H9 (cell line): ENCODE results near the gene INPP5A. TPM values are rescaled to one million over a fixed set of nuclear protein-coding genes. Genes with fewer than 3 reads are reported as not detected.
A peak's percentile ranks its signal among the peaks of the same experiment; 100 is the strongest.

ENCODE experiments used
- DNase-seq: peaks from one replicate; pipeline ENCODE4 v3.0.0-alpha.2; 2017
- H2AFZ ChIP-seq: one replicate; pipeline ENCODE4 v1.6.1; 2013; ENCODE audit warnings: mild to moderate bottlenecking, low read length, control low read depth, moderate library complexity
- H2AK5ac ChIP-seq: 2 replicates; pipeline ENCODE4 v1.6.1; 2013; ENCODE audit warnings: low read length, control low read depth, mixed read lengths; ENCODE audit not compliant: insufficient read length
- H2BK120ac ChIP-seq: one replicate; pipeline ENCODE4 v1.6.1; 2013; ENCODE audit warnings: low read depth, mild to moderate bottlenecking, low read length, control low read depth, inconsistent platforms; ENCODE audit not compliant: poor library complexity, severe bottlenecking
- H2BK12ac ChIP-seq: 2 replicates; pipeline ENCODE4 v1.6.1; 2013; ENCODE audit warnings: low read length, control low read depth, mixed read lengths, low read depth; ENCODE audit not compliant: insufficient read length
- H2BK15ac ChIP-seq: 2 replicates; pipeline ENCODE4 v1.6.1; 2013; ENCODE audit warnings: low read depth, low read length, control low read depth
- H2BK20ac ChIP-seq: one replicate; pipeline ENCODE4 v1.6.1; 2013; ENCODE audit warnings: low read depth, mild to moderate bottlenecking, low read length, control low read depth, inconsistent platforms; ENCODE audit not compliant: poor library complexity, severe bottlenecking
- H2BK5ac ChIP-seq: 2 replicates; pipeline ENCODE4 v1.6.1; 2013; ENCODE audit warnings: low read length, control low read depth, mixed read lengths; ENCODE audit not compliant: insufficient read length
- H3K14ac ChIP-seq: 2 replicates; pipeline ENCODE4 v1.6.1; 2013; ENCODE audit warnings: low read length, control low read depth; ENCODE audit not compliant: insufficient read depth
- H3K18ac ChIP-seq: 2 replicates; pipeline ENCODE4 v1.6.1; 2013; ENCODE audit warnings: low read depth, mild to moderate bottlenecking, mixed read lengths, low read length, control low read depth; ENCODE audit not compliant: insufficient read length
- H3K23ac ChIP-seq: 2 replicates; pipeline ENCODE4 v1.6.1; 2013; ENCODE audit warnings: low read length, control low read depth, mixed read lengths, low read depth; ENCODE audit not compliant: insufficient read length
- H3K23me2 ChIP-seq: 2 replicates; pipeline ENCODE4 v1.6.1; 2013; ENCODE audit warnings: low read depth, mild to moderate bottlenecking, mixed read lengths, low read length, control low read depth; ENCODE audit not compliant: insufficient read length, poor library complexity, severe bottlenecking
- H3K27ac ChIP-seq: 2 replicates; pipeline ENCODE4 v1.5.1; 2013; ENCODE audit warnings: low read length, control low read depth, mixed read lengths, low read depth; ENCODE audit not compliant: insufficient read length
- H3K27me3 ChIP-seq: 2 replicates; pipeline ENCODE4 v1.6.1; 2013; ENCODE audit warnings: low read length, control low read depth, inconsistent platforms; ENCODE audit not compliant: insufficient read depth
- H3K4ac ChIP-seq: 2 replicates; pipeline ENCODE4 v1.6.1; 2013; ENCODE audit warnings: low read depth, mild to moderate bottlenecking, control low read depth, inconsistent platforms, low read length, moderate library complexity
- H3K4me1 ChIP-seq: 2 replicates; pipeline ENCODE4 v1.6.1; 2013; ENCODE audit warnings: low read length, control low read depth, inconsistent platforms; ENCODE audit not compliant: insufficient read depth
- H3K4me2 ChIP-seq: 2 replicates; pipeline ENCODE4 v1.6.1; 2013; ENCODE audit warnings: low read length, control low read depth, mixed read lengths; ENCODE audit not compliant: insufficient read length, insufficient read depth
- H3K56ac ChIP-seq: 2 replicates; pipeline ENCODE4 v1.6.1; 2013; ENCODE audit warnings: low read depth, mild to moderate bottlenecking, mixed read lengths, low read length, control low read depth; ENCODE audit not compliant: insufficient read length
- H3K79me1 ChIP-seq: 2 replicates; pipeline ENCODE4 v1.6.1; 2013; ENCODE audit warnings: low read depth, mild to moderate bottlenecking, moderate library complexity, low read length, control low read depth, inconsistent platforms; ENCODE audit not compliant: insufficient read depth, poor library complexity, severe bottlenecking
- H3K79me2 ChIP-seq: 2 replicates; pipeline ENCODE4 v1.6.1; 2013; ENCODE audit warnings: low read length, control low read depth, inconsistent platforms; ENCODE audit not compliant: insufficient read depth
- H3K9ac ChIP-seq: 2 replicates; pipeline ENCODE4 v1.6.1; 2013; ENCODE audit warnings: low read length, control low read depth, mixed read lengths; ENCODE audit not compliant: insufficient read length; ENCODE audit errors: extremely low read depth
- H3K9me3 ChIP-seq: one replicate; pipeline ENCODE4 v1.6.1; 2013; ENCODE audit warnings: low read depth, low read length, inconsistent platforms; ENCODE audit not compliant: control insufficient read depth
- H3T11ph ChIP-seq: one replicate; pipeline ENCODE4 v1.6.1; 2013; ENCODE audit warnings: mild to moderate bottlenecking, low read length, control low read depth, inconsistent platforms
- H4K20me1 ChIP-seq: one replicate; pipeline ENCODE4 v1.6.1; 2013; ENCODE audit not compliant: control insufficient read depth, insufficient read length, insufficient read depth
- H4K5ac ChIP-seq: 2 replicates; pipeline ENCODE4 v1.6.1; 2013; ENCODE audit warnings: low read depth, mild to moderate bottlenecking, mixed read lengths, low read length, control low read depth; ENCODE audit not compliant: insufficient read length
- H4K8ac ChIP-seq: replicated peaks from 2 replicates; pipeline ENCODE4 v1.6.1; 2013; ENCODE audit warnings: low read length, control low read depth, mixed read lengths, low read depth; ENCODE audit not compliant: insufficient read length
- H4K91ac ChIP-seq: 2 replicates; pipeline ENCODE4 v1.6.1; 2013; ENCODE audit warnings: low read depth, mild to moderate bottlenecking, moderate library complexity, mixed read lengths, low read length, control low read depth; ENCODE audit not compliant: insufficient read length
- H3K27ac Mint-ChIP-seq, 3 experiments: 2 replicates in 2 of 3; 3 replicates in 1 of 3; pipeline ENCODE4 v1.8.0; 2020 to 2021; ENCODE audit warnings: mixed read lengths in 3 of 3, mild to moderate bottlenecking in 1 of 3, moderate library complexity in 1 of 3
- H3K27me3 Mint-ChIP-seq: 2 replicates; pipeline ENCODE4 v1.8.0; 2021; ENCODE audit warnings: low read depth, mild to moderate bottlenecking, moderate library complexity, mixed read lengths
- H3K36me3 Mint-ChIP-seq, 3 experiments: 2 replicates in 2 of 3; 3 replicates in 1 of 3; pipeline ENCODE4 v1.8.0; 2020 to 2021; ENCODE audit warnings: low read depth in 3 of 3, mixed read lengths in 3 of 3; ENCODE audit not compliant: insufficient read depth in 1 of 3
- H3K4me1 Mint-ChIP-seq, 2 experiments: 2 replicates each; pipeline ENCODE4 v1.8.0; 2020; ENCODE audit warnings: mixed read lengths in 2 of 2
- H3K4me3 Mint-ChIP-seq, 2 experiments: 2 replicates in 1 of 2; 3 replicates in 1 of 2; pipeline ENCODE4 v1.8.0; 2020 to 2021; ENCODE audit warnings: mild to moderate bottlenecking in 2 of 2, mixed read lengths in 2 of 2, moderate library complexity in 1 of 2
- H3K9me3 Mint-ChIP-seq, 2 experiments: 2 replicates in 1 of 2; 3 replicates in 1 of 2; pipeline ENCODE4 v1.8.0; 2020; ENCODE audit warnings: mild to moderate bottlenecking in 2 of 2, mixed read lengths in 2 of 2, moderate library complexity in 1 of 2
- CTCF ChIP-seq: fragments of 200-600 bp; sonication (generic); conservative IDR thresholded peaks from 3 replicates; pipeline ENCODE4 v1.8.0; 2021; ENCODE audit warnings: antibody characterized with exemption, mild to moderate bottlenecking
- WGBS: extraction: QIAGEN DNeasy Blood & Tissue Kit; methylation state at CpG from one replicate; pipeline ENCODE4 v1.1.7; 2013; ENCODE audit warnings: missing lambda C conversion rate, low lambda C conversion rate, mixed read lengths; ENCODE audit not compliant: insufficient read length; ENCODE audit errors: extremely low coverage; 5-methylcytosine and 5-hydroxymethylcytosine counted together
- total RNA-seq: library from RNA; stranded (reverse); gene quantifications from 2 replicates; pipeline ENCODE4 v1.2.1, GENCODE V29; 2021

INPP5A gene
- total RNA-seq, 1 experiment from 2014 or later, result 17.7 TPM

- Histone ChIP-seq H2BK5ac (no peak overlapping the region), H3K23ac (no peak overlapping the region), H2BK120ac (no peak overlapping the region), H3K79me2 (no peaks in the 10 kb centered on the region), H3K9me3 (no peaks in the 10 kb centered on the region), H3K4ac (no peak overlapping the region), H3K56ac (no peak overlapping the region), H3K9ac (no peak overlapping the region), H2AFZ (no peak overlapping the region), H3T11ph (no peak overlapping the region), H3K4me2 (no peak overlapping the region), H2BK20ac (no peak overlapping the region), H4K91ac (no peak overlapping the region), H3K23me2 (peaks cover 9% of the 10 kb centered on the region), H4K20me1 (no peaks in the 10 kb centered on the region), H3K18ac (no peak overlapping the region), H3K4me1 (no peaks in the 10 kb centered on the region), H3K79me1 (no peaks in the 10 kb centered on the region), H3K27ac (no peak overlapping the region), H3K14ac (no peak overlapping the region), H4K5ac (no peak overlapping the region), H2BK12ac (no peak overlapping the region), H2BK15ac (no peak overlapping the region), H3K27me3 (no peaks in the 10 kb centered on the region; the same call in 1 of the 2 replicates), H2AK5ac (no peak overlapping the region), H4K8ac (no peak overlapping the region)
- H3K4me3 Mint-ChIP-seq, result no peak overlapping the region
- peaks cover 79% of the 10 kb centered on the region for H3K27me3 Mint-ChIP-seq
- peaks cover 15 to 16% of the 10 kb centered on the region in 2 experiments for H3K4me1 Mint-ChIP-seq
- H3K9me3 Mint-ChIP-seq, result no peaks in the 10 kb centered on the region; a peak in 2 of 5 replicates
- no peak overlapping the region for H3K27ac Mint-ChIP-seq
- DNase-seq, result peak; percentile 20
- no peak for TF ChIP-seq CTCF
- WGBS, result no CpG with 5 or more reads among the region's 14 CpGs
- H3K36me3 Mint-ChIP-seq, result no peaks in the 10 kb centered on the region
Observed at GRCh38 chr10:132522521-132523411, 14.8 kb upstream of the INPP5A start.
